ENCODE measurements around the gene GUCY2C. TPM values are rescaled to one million over a fixed set of nuclear protein-coding genes. Genes with fewer than 3 reads are reported as not detected.

GUCY2C gene
- total RNA-seq, 1 donor from 2014 or later = under 0.01 TPM

DNA sequence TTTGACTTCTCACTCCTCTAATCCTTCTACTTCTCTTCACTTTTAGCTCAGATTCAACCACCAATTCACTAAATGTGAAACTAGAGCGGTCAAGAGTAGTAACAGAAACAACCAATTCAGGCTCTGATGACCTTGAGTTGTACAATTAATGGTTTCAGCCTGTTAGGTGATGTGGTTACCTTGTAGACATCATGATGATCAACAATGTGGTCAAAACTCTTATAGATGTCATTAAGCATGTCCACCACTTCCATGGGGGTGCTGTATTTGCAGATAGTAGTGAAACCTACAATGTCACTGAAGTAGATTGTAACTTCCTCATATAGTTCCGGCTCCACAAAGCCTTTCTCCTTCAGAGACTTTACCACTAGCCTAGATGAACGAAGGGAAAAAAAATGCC is 74.6 kb downstream of the GUCY2C start:
- no peak for DNase-seq

DNA sequence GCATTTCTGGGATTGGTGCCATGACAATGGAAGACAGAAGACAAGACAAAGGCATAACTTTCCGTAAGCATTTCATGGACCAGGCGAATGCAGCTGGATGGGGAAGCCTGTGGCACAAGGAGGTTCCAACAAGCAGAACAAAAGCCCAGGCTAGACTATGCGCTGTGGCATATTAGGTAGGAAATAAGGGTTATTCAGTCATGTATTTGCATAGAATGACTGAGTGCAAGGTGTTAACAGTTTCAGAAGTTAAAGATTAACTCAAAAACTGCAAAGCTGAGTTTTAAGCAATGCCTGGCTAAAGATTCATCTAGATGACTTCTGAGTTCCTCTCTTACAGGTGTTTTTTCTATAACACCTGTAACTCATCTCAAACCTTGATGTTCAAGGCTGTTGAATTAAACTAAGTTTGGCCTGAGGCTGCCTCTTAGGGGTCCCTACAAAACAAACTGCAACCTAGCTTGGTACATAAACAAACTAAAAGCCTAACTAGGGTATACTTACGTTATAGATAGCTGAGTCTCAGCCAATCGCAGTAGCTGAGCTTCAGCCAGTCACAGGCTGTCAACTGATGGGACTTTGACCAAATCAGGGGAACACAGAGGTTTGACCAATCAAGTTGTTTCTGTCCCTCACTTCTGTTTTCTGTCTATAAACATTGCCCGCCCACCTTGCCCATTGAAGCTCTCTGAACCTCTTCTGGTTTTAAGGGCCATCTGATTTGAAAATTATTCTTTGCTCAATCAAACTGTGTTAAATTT is 76.5 kb downstream of the GUCY2C start:
- no peak for DNase-seq

DNA sequence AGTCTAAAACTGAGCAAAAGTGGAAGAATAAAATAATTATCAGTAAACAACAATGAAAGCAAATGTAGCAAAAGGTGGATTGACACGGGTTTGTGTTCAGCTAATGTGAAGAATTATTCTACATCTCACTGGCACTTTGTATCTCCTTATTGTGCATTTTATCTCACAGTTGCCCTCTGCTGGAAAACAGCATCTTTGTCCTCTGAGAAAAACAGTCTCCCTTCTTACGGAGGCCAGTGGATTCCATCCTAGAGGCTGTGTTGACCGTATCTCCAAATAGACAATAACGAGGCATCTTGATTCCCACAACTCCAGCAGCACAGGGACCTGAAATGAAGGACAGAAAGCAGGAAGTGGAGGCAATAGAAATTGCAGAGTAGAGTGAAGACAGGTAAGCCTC is 77.4 kb downstream of the GUCY2C start:
- no peak for DNase-seq

DNA sequence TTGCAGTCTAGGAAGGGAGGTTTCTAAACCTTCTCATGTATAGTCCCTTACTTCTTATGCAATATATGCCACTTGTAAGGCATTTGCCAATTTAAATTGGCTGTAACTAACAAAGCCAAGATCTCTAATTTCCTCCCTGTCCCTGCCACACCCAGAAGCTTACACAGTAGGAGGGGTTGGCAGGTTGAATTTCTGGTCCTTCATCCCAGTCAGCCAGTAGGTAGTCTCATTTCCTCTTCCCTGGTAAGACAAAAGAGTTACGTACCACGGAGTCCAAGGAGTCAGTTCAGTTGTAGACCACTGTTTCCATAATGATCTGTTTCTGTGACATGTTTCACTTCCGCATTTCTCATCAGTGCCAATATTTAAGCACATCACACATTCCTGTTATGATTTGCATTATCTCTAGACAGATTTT is 81.7 kb downstream of the GUCY2C start:
- DNase-seq = no peak

DNA sequence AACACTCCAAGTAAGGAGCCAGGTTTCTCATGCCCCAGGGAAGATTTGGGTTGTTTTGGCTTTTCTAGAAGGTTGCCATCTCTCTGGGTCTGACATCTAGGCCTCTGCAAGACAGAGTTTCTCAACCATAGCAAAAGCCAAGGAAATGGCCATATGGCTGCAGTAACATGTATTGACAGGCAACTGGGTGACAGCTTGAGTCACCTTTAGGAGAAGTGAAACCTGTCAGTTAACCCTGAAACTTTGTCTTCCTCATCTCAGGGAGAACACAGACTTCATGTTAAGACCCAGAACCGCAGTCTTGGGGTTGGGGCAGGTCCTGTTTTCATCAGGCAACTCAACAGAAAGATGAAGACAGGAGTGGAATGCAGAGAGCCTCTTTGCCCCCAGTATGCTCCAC is 82.7 kb downstream of the GUCY2C start:
- DNase-seq = no peak

DNA sequence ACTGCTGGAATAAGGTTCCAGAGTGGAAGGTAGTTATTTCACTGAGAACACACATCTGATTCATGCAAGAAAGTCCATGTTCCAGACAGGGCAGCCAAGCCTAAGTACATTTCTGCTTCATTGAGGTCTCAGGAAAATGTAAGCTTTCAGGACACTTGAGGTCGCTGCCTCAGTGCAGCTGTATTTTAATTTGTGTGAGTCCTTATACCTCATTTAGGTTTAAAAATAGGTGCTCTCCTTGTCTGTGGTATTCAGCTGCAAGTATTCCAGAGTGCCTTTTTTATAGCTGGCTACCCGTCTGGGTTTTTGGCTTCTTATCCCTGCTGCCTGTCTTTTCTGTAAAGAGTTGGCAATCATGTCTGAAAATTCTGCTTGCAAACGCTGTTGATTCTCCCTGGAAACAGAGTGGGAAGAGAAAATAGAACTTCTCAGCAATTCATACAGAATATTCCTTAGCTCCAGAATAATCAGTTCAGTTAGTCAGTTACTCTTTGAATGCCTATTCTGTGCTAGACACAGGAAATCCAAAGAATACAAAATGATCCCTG is 83.4 kb downstream of the GUCY2C start:
- DNase-seq = no peak

DNA sequence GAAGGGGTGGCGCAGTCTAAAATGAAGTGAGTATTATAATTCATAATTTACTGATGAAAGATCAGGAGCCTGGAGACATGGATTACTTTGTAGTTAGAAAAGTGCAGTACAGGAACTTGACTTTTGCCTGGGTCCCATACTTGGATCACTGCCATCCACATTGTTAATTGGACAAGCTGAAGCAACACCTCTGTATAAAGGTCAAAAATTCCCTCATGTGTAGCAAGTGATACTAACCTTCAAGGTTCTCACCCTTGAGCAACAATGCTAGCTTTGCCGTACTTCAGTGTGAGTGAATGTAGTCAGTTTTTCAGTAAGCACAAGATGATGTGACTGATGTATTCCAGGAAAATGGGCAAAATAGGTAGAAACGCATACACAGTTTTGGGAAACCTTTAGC is 84.1 kb downstream of the GUCY2C start:
- DNase-seq = no peak

DNA sequence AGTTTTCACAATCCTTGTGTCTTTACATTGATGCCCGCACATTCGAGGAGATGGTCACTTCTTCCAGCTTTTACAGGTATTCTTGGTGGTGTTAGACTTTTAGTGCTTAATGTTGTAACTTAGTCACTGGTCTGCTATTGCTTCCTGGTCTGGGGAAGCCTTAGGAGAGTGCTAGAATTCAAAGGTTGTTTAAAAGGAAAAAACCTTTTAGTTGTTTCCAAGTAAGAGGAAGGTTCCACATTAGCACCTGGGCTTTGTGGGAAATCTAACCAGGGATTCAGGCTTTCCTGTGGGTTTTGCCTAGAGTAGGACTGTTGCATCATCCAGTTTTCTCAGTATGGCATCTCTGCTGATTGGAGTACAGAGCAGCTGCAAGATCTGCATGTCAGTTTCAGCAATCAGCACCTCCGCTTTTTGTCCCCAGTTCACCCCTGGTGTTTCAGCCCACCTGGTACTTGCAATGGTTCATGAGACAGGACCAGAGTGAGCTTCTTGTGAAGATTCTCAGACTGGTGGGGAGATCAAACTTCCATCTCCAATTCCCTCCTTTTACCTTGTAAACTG is 84.7 kb downstream of the GUCY2C start:
- DNase-seq = no peak

DNA sequence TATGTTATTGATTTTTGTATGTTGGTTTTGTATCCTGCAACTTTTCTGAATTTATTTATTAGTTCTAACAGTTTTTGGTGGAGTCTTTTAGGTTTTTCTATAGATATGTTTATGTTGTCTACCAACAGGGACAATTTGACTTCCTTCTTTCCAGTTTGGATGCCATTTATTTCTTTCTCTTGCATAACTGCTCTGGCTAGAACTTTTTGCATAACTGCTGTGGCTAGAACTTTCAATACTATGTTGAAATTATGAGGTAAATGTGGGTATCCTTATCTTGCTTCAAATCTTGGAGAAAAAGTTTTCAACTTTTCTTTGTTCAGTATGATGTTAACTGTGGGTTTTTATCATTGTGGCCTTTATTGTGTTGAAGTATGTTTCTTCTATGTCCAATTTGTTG is 88.8 kb downstream of the GUCY2C start:
- no peak for DNase-seq

DNA sequence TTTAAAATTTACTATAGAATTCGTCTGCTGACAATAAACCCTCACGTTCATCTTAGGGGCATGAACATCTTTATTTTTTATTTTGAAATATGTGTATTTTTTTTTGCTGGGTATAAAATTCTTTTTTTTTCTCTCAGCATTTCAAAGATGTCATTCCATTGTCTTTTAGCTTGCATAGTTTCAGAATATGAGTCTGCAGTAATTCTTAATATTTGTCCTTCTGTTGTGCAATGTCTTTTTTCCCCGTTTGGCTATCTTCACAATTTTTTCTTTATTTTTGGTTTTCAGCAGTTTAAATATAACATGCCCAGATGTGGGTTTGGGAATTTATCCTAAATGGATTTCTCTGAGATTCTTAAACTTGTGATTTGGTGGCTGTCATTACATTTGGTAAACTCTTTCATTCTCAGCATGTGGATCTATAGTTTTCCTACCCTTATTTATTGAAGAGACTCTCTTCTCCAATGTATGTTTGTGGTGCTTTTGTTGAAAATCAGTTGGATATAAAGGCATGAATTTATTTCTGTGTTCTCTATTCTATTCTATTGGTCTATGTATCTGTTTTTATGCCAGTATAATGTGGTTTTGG is 90.9 kb downstream of the GUCY2C start:
- DNase-seq = no peak

DNA sequence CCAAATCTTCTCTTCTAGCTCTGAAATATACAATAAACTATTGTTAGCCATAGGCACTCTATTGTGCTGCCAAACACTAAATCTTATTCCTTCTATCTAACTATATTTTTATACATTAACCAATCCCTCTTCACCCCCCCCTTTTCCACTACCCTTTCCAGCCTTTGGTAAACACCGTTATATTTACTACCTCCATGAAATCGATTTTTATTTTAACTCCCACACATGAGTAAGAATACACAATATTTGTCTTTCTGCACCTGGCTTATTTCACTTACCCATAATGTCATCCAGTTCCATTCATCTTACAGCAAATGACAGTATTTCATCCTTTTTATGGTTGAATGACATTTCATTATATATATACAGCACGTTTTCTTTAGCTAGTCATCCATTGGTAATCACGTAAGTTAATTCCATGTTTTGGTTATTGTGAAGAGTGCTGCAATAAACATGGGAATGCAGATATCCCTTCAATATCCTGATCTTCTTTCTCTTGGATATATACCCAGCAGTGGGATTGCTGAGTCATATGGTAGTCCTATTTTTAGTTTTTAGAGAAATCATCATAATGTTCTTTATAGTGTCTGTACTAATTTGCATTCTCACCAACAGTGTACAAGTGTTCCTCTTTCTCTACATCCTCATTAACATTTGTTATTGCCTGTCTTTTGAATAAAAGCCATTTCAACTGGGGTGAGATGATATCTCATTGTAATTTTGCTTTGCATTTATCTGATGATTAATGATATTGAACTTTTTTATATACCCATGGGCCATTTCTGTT is 94.5 kb downstream of the GUCY2C start:
- no peak for DNase-seq

DNA sequence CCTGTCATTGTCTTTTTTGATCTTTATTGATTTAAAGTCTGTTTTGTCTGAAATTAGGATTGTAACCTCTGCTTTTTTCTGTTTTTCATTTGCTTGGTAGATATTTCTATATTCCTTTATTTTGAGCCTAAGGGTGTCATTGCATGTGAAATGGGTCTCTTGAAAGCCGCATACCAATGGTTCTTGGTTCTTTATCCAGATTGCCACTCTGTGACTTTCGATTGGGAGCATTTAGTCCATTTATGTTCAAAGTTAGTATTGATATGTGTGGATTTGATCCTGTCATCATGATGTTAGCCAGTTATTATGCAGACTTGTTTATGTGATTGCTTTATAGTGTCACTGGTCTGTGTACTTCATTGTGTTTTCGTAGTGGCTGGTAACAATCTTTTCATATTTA is 98.9 kb downstream of the GUCY2C start:
- no peak for DNase-seq

DNA sequence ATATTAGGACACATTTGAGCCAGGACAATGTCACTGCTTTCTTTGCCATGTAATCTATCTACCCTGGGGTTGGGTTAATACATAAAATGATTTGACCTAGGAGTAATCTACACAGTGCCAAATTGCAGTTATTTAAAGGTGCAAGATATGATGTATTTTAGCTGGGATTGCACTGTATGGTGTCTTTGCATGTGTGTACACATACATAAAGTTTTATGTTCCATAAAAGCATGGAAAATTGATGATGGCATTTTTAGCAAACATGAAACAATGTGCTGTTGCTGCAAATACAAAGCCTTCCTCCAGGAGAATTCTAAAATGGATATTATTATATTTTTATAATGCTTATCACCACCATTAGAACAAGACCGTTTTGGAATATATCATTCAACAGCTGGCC is 104.7 kb downstream of the GUCY2C start:
- no peak for DNase-seq

DNA sequence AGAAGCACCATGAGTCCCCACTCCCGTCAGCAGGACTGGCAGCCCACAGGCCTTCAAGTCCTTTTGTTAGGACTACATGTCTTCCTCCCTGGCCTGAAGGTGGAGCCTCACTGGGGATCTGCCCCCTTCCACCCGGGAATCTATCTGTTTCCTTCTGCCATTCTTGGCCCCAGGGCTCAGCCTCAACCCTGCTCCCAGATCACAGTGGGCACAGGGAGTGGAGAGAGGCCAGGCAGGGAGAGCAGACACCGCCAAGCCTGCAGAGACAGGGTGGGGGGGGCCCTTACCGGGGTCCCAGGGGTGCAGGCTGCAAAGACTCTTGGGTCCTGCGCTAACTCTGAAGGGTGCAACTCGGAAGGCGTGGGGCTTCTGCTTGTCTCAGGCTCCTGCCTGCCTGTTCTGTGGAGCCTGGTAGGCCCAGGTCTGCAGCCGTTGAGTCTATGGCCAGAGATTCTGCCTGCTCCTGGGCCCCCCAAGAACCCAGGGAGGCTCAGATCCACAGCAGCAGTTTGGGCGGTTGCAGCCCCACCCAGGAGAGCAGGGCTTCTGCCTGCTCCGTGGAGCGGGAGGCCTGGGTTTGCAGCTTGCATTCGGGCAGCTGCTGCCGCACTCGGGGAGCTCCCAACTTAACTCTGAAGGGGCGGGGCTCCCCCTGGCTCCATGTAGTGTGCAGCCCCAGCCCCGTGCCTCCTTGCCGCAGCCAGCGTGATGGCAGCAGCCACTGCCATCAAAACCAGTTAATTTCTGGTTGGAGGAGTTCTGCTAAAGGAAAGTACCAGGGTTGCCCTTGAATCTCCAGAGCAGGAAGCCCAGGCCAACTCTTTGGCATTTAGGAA is 107.0 kb downstream of the GUCY2C start:
- DNase-seq = no peak

DNA sequence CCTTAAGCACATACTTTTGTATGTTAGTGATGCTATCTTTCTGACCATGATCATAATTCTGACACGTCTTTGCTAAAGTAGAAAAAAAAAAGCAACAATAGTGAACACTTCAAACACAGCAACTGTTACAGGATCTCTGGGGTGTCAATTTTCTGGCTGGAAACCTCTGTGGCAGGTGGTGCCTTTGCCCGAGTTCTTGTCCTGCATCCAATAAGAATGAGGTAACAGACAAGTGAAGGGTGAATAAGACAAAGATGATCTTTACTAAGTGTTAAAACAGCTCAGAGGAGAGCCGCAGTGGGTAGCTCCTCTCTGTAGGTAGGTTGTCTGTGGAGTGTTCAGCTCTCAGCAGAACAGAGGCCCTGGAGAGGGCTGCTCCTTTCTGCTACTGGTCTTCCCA is 107.8 kb downstream of the GUCY2C start:
- DNase-seq = no peak

DNA sequence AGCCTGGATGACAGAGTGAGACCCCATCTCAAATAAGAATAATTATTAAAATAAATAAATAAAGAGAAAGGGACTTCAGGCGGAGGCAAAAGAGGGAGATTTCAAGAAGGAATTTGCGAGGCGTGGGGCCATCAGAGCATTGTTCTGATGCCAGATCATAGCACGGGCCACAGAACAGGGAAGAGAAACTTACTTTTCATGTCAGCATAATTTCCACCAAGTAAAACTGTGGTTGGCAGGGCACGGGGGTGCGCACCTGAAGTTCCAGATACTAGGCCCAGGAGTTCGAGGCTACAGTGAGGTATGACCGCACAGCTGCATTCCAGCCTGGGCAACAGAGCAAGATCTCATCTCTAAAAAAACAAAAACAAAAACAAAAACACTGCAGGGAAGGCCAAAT is 117.8 kb downstream of the GUCY2C start:
- no peak for DNase-seq

DNA sequence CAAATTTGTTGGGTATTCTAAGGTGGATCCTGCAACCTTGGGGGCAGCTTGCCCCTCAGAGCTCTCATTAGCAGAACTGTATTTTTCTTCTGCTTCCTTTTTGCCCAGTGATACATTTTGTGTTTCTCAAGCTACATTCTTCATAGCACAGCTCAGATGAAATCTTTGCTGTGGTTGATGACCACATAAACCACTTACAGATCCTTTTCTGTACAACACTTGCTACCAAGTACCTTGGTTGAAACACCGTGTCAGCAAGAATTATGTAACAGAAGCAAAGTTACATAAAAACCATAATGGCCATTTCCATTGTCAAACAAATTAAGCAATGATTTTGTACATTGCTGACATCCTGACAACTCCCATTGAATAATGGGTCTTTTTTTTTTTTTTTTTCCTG is 119.1 kb downstream of the GUCY2C start:
- no peak for DNase-seq

DNA sequence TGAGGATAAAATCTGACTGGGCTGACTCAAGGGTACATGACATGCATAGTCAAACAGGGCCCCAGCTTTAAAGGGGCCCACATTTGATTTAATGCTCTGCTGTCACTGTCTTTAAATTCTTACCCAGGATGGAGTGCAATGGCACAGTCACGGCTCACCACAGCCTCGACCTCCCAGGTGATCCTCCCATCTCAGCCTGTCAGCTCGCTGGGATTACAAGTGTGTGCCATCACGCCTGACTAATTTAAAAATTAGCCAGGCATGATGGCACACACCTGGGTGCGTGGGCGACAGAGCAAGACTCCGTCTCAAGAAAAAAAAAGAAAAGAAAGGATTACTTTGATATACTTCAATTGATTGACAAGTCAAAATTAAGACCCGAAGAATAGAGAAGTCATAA is 119.5 kb downstream of the GUCY2C start:
- no peak for DNase-seq

DNA sequence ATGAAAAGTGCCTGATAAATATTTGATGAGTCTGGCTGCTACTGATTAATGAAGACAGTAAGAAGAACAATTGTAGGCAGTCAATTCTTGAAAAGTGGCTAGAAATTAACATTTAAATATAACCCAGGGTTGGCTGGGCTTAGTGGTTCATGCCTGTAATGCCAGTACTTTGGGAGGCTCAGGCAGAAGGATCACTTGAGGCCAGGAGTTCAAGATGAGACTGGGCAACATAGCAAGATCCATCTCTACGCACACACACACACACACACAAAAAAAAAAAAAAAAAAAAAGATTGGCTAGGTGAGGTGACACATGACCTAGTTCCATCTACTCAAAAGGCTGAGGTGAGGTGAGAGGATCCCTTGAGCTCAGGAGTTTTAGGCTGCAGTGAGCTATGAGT is 120.8 kb downstream of the GUCY2C start:
- no peak for DNase-seq

DNA sequence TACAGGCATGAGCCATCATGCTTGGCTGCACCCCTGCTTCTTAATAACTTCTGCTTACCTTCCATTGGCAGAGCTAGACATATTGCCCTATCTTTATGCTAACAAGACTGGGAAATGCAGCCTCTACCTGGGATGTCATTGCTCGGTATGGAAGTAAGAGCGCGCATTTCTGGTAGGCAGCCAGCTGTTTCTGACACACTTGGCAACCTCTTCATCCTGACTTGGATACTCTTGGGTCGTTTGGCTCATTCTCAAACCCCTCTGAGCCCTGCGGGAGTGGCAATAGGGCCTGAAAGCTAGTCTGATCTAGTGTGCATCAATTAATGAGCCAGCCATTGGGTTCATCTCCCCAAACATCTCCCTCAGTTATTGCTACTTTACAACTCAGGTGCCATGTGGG is 123.3 kb downstream of the GUCY2C start:
- no peak for DNase-seq

DNA sequence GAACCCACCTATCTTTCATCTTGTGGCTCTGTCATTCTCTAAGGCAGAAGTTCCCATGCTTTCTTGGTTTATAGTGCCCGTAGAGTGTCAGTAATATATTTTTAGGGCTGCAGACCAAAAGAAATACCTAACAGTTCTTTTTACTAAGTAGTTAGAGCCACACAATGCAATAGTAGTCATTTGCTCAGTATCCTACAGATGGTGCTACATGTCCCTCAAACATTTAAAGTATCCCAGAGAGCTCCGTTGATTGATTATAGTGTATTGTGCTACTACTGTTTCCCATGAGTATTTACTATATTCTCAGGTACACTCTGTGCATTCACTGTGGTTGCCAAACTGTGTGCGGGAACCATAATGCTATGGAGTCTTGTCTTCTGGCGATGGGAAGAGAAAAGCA is 124.0 kb downstream of the GUCY2C start:
- no peak for DNase-seq

DNA sequence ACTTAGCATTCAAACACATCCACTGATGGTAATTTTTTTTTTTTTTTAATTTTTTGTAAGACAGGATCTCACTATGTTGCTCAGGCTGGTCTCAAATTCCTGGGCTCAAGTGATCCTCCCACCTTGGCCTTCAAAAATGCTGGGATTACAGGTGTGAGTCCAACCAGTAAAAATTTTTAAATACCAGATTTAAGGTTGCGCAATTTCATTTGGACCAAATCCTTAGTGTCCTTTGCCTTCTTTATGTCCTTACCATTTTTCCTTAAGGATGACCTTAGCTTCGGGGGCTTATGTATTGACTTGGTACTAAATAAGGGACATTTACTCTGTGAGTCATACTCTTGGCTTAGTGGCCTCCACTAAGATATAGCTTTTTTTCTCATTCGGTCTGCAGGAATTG is 124.6 kb downstream of the GUCY2C start:
- DNase-seq = no peak

Measured in occipital lobe (tissue), 2 donors.